Heart right ventricle (tissue), 16 donors: Measurements from ENCODE around the gene GPR25. TPM values are rescaled to one million over a fixed set of nuclear protein-coding genes. Genes with fewer than 3 reads are reported as not detected.
A peak's percentile ranks its signal among the peaks of the same experiment; 100 is the strongest.

Source experiments
- ATAC-seq, 8 donors: fragments of 200-7000 bp; cut with Tn5 transposase; one replicate each; pipeline ENCODE4 v1.9.1; 2020; ENCODE audit warnings: mild to moderate bottlenecking in 8 of 8, moderate library complexity in 8 of 8, moderate number of reproducible peaks in 1 of 8
- DNase-seq, 2 donors: peaks; one replicate each; pipeline ENCODE4 v3.0.0-alpha.2; 2020
- H3K27ac ChIP-seq, 10 donors: fragments of 200-600 bp; sonication (generic) in 2 of 10; one replicate each; pipeline versions ENCODE4 v1.5.0 to v1.8.0; 2020 to 2022; ENCODE audit warnings: mild to moderate bottlenecking in 3 of 10
- H3K27me3 ChIP-seq, 7 donors: fragments of 200-600 bp; one replicate each; pipeline ENCODE4 v1.8.0; 2021 to 2022; ENCODE audit warnings: mild to moderate bottlenecking in 2 of 7
- H3K36me3 ChIP-seq, 9 donors: fragments of 200-600 bp; sonication (generic) in 1 of 9; one replicate each; pipeline versions ENCODE4 v1.5.0 to v1.8.0; 2020 to 2022; ENCODE audit warnings: mild to moderate bottlenecking in 2 of 9
- H3K4me1 ChIP-seq, 9 donors: fragments of 200-600 bp; sonication (generic) in 1 of 9; one replicate each; pipeline versions ENCODE4 v1.5.0 to v1.8.0; 2020 to 2022; ENCODE audit warnings: mild to moderate bottlenecking in 4 of 9
- H3K4me3 ChIP-seq, 10 donors: fragments of 200-600 bp; sonication (generic) in 2 of 10; one replicate each; pipeline versions ENCODE4 v1.5.0 to v1.8.0; 2020 to 2022; ENCODE audit warnings: mild to moderate bottlenecking in 7 of 10, moderate library complexity in 2 of 10
- H3K9me3 ChIP-seq, 11 donors: fragments of 200-600 bp in 10 of 11; sonication (generic) in 2 of 11; one replicate each; pipeline versions ENCODE4 v1.5.0 to v1.8.0; 2013 to 2022; ENCODE audit warnings: mild to moderate bottlenecking in 2 of 11, control low read depth in 1 of 11, moderate library complexity in 1 of 11
- WGBS, 2 donors: extraction: QIAGEN DNeasy Blood & Tissue Kit; methylation state at CpG; one replicate each; pipeline ENCODE4 v1.1.7; 2013; ENCODE audit warnings: inconsistent platforms in 1 of 2; 5-methylcytosine and 5-hydroxymethylcytosine counted together
- intact Hi-C, 10 donors: fragments of 100-400 bp; cut with DNase I; formaldehyde crosslinking; loops; one replicate each; pipeline versions ENCODE4 v1.11.1 to v1.14.2; 2022
- polyA plus RNA-seq, 2 donors: library from polyadenylated mRNA; stranded (reverse); fragments of 200-250 nt; gene quantifications; one replicate each; pipeline ENCODE4 v1.2.3, GENCODE V29; 2013
- total RNA-seq, 10 donors: library from RNA; stranded (reverse); fragmentation: NEBNext Ultra II Directional in 3 of 10; extraction: Animal tissue kit (Norgen Biotek cat#: 25700) in 3 of 10; gene quantifications; one replicate each; pipeline versions ENCODE4 v1.2.1 to v1.2.4, GENCODE V29; 2021 to 2023
- TF ChIP-seq, protein P1 (sequence below), 9 donors: fragments of 200-600 bp; sonication (generic) in 2 of 9; IDR thresholded peaks; one replicate each; pipeline versions ENCODE4 v1.5.0 to v1.8.0; 2021 to 2022; ENCODE audit warnings: antibody characterized with exemption in 9 of 9, mild to moderate bottlenecking in 5 of 9, moderate library complexity in 1 of 9
- donor health status: Arrhythmogenic right ventricular cardiomyopathy.
- donor health status: ischemic (EF 13 %, LVEDD 7.1; RV severe dilation, severe dysfunction).
- donor health status: healthy with polysubstance abuse.
- donor health status: DM: no; HTN: yes; CAD: no.
- donor health status: DM: no; HTN: no; CAD: no.
- donor health status: ischemic (EF 25% LVEDD 6.9; RV normal size, moderate dysfunction).
- donor health status: ischemic (EF 25% LVEDD 5.7; RV mildly dilated, moderate dysfunction).
- donor health status: healthy.
- donor health status: DM: yes; HTN: yes; CAD: no.
- donor health status: Ischemic cardiomyopathy.
- donor health status: ischemic (EF 35%, LVEDD 5.7; RV mildly dilated, moderate dysfunction).
- donor health status: nonischemic (EF 11% LVEDD 7.7; RV severe dilation, severe dysfunction).
- donor health status: DM: yes; HTN: yes; CAD: no.
- donor health status: PGD.
- donor health status: ischemic (EF 29% LVEDD 5.4; RV normal size, mild dysfunction).
- donor health status: nonischemic (EF 23%, LVEDD 6.1; RV moderate dilation, normal function).

Gene GPR25
- total and polyA plus RNA-seq, 12 donors: not detected

DNA sequence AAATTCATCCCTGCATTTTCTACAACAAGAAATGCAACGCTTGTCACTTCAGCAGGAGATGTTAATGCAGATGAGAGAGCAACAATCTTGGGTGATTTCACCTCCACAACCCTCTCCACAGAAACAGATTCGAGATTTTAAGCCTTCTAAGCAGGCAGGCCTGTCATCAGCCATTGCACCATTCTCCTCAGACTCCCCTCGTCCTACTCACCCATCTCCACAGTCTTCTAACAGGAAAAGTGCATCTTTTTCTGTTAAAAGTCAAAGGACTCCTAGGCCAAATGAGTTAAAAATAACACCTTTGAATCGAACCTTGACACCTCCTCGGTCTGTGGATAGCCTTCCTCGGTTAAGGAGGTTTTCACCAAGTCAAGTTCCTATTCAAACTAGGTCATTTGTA, 23.4 kb upstream of the GPR25 start:
- no peak for ATAC-seq
- intact Hi-C loops: no loop called here
- TF ChIP-seq, protein P1, sequence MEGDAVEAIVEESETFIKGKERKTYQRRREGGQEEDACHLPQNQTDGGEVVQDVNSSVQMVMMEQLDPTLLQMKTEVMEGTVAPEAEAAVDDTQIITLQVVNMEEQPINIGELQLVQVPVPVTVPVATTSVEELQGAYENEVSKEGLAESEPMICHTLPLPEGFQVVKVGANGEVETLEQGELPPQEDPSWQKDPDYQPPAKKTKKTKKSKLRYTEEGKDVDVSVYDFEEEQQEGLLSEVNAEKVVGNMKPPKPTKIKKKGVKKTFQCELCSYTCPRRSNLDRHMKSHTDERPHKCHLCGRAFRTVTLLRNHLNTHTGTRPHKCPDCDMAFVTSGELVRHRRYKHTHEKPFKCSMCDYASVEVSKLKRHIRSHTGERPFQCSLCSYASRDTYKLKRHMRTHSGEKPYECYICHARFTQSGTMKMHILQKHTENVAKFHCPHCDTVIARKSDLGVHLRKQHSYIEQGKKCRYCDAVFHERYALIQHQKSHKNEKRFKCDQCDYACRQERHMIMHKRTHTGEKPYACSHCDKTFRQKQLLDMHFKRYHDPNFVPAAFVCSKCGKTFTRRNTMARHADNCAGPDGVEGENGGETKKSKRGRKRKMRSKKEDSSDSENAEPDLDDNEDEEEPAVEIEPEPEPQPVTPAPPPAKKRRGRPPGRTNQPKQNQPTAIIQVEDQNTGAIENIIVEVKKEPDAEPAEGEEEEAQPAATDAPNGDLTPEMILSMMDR (IDR thresholded peaks at IDR 0.05): no peak
- H3K9me3 ChIP-seq: no peaks in the 10 kb centered on the region
- H3K27ac ChIP-seq: no peak overlapping the region
- H3K36me3 ChIP-seq: peaks cover 0 to 100% (median 45%) of the 10 kb centered on the region in 9 donors
- DNase-seq: no peak
- no peaks in the 10 kb centered on the region for H3K27me3 ChIP-seq
- WGBS, 2 donors: 86 to 92% methylated on average over 6 of the region's 6 CpGs
- no peak overlapping the region for H3K4me3 ChIP-seq
- H3K4me1 ChIP-seq: no peaks in the 10 kb centered on the region

- Histone ChIP-seq H3K36me3 (peaks cover 0 to 100% (median 48%) of the 10 kb centered on the region in 9 donors), H3K27me3 (no peaks in the 10 kb centered on the region), H3K9me3 (no peaks in the 10 kb centered on the region), H3K4me3 (no peak overlapping the region), H3K4me1 (no peaks in the 10 kb centered on the region), H3K27ac (no peak overlapping the region)
- DNase-seq (no peak), ATAC-seq (no peak)
- intact Hi-C loops: no loop called here
- TF ChIP-seq, protein P1 (IDR thresholded peaks at IDR 0.05): no peak
These were observed 22.2 kb upstream of the GPR25 start for GRCh38 chr1:200850554-200850953.

DNA sequence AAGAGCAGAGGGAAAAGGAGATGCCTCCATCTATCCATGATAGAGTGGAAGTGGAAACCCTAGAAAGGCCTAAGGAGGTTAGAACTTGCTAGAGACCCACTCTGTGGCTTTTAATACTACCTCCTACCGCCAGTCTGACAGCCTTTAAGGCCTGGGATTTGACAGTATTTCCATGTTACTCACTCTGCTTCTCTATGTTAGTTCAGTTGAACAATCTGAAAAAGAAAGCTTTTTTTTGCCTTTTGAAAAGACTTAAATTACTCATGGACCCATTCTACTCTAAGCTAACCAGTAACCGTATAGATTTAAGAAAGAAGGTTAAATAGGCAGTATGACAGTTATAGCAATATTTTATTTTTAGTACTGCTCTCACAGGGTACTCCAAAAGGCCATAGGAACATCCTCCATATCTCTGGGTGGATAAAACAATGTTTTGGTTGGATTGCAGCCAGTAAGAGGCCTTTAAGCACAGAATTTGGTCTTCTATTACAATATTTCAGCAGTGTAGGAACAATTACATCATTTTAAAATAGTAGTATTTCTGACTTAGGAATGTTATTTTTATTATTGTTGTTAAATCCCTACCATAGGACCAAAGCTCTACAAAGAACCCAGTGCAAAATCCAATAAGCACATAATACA, 15.9 kb upstream of the GPR25 start:
- Histone ChIP-seq H3K4me3 (no peak overlapping the region), H3K36me3 (peaks cover 0 to 94% (median 35%) of the 10 kb centered on the region in 9 donors), H3K27ac (peak overlapping the region in 1 of 10 donors; percentile 38), H3K27me3 (no peaks in the 10 kb centered on the region), H3K4me1 (peaks cover 0 to 13% (median 8%) of the 10 kb centered on the region in 9 donors), H3K9me3 (no peaks in the 10 kb centered on the region)
- ATAC-seq (peak in 3 of 8 donors; percentile 27 to 37 (median 31)), DNase-seq (no peak)
- 46 to 62% methylated on average over 2 of the region's 2 CpGs for WGBS, 2 donors
- intact Hi-C loops: no loop called here
- TF ChIP-seq, protein P1 (IDR thresholded peaks at IDR 0.05): no peak

GRCh38 chr1:200857804-200858203, 15.0 kb upstream of the GPR25 start:
- no peaks in the 10 kb centered on the region for H3K9me3 ChIP-seq
- intact Hi-C loops: no loop called here
- no peaks in the 10 kb centered on the region for H3K27me3 ChIP-seq
- H3K4me1 ChIP-seq: peaks cover 0 to 13% (median 8%) of the 10 kb centered on the region in 9 donors
- TF ChIP-seq, protein P1 (IDR thresholded peaks at IDR 0.05): no peak
- ATAC-seq (no peak), DNase-seq (no peak)
- no peak overlapping the region for H3K4me3 ChIP-seq
- H3K27ac ChIP-seq: no peak overlapping the region
- whole genome bisulfite sequencing, 2 donors: 81 to 95% methylated on average over 1 of the region's 1 CpG
- peaks cover 0 to 92% (median 35%) of the 10 kb centered on the region in 9 donors for H3K36me3 ChIP-seq
